HG02973 (cell line): Measurements from ENCODE around the gene ARID5B.
A peak's percentile ranks its signal among the peaks of the same experiment; 100 is the strongest.
"Not testable (repeated sequence)": the region's sequence is repeated elsewhere in the genome, so short reads cannot be mapped to it uniquely, and the experiment has no call there.

Experiments
- ATAC-seq: cut with Tn5 transposase; IDR thresholded peaks from one replicate; pipeline ENCODE4 v1.9.1; 2021; ENCODE audit warnings: moderate library complexity; ENCODE audit not compliant: unreplicated experiment

ARID5B gene

DNA sequence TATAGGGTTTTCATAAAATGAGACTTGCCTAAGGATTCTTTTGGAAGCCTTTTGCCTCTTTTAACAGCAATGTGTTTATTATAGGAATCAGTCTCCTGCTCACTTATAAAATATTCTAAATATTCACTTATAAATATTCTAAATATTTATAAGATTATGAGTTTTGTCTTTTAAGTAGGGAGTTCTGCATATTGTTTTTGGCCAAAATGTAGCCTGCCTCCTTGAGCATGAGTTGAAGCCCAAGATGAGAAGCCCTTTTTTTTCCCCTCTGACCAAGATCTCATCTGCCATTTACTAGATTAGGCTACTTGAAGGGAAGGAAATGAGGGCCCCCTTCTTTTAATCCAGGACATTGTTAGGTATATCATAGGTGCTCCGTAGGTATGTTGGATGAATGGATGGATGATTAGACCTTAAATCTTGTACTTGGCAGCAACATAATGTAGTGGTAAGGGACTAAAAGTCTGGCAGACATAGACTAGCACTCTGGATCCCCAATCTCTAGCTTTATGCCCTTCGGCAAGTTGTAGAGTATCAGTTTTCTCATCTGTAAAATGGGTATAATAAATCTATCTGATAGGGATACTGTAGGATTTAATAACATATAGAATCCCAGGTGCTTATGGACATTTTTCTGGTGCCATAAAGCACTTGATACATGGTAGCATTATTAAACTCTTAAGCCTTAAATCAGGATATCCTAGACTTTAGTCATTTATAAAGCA is 59.1 kb downstream of the ARID5B start:
- no peak for ATAC-seq

DNA sequence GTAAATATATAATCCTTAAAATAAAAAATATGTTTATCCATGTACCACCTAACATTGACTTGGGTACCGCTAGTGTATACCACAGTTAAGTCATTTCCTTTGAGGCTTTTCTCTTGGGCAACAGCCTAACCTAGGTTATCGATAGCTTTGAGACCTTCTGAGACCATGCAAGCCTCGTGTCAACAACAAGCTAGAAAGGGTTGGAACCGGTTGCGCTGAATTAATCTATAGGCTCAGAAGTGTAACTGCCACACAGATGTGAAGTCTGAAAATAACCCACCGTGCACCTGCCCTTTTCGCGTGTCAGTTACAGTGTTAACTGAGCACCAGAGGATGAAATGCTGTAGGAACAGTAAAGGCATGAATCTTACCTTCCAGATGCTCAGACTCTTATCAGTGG is 59.8 kb downstream of the ARID5B start:
- peak; percentile 61 for ATAC-seq

DNA sequence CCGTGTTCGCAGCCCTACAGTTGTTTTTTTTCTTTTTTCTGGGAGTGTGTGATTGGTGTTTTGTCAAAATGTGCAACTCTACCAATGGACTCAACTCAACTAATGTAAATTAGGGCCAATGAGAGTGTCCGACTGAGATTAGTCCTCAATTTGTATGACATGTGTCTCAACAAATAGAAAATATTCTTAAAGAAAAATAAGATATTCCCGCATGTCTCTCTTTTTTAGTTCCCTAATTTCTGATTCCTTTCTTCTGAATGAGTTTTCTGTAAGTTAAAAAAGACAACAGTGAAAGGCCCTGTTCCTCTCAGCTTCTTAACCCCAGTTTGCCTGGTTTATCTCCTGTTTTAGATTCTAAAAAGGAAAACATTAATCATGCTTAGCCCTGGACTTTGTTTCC is 61.5 kb downstream of the ARID5B start:
- no peak for ATAC-seq

DNA sequence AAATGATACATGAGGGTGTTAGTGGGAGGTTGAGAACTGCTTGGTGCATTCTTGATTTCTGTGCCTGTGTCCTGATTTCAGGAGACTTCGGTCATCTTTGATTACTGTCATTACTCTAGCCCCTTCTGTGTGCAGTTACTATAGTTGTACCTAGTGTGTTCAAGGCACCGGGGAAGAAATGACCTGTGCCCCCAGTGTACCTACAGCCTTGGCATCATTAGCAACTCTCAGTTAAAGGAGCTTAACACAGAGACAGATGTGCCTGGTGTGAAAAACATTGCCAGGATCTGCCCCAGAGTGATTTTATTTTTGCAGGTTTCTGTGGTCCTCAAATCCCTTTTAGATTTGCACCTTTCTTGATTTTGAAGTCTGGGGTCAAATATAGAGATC is 62.2 kb downstream of the ARID5B start:
- ATAC-seq: no peak

DNA sequence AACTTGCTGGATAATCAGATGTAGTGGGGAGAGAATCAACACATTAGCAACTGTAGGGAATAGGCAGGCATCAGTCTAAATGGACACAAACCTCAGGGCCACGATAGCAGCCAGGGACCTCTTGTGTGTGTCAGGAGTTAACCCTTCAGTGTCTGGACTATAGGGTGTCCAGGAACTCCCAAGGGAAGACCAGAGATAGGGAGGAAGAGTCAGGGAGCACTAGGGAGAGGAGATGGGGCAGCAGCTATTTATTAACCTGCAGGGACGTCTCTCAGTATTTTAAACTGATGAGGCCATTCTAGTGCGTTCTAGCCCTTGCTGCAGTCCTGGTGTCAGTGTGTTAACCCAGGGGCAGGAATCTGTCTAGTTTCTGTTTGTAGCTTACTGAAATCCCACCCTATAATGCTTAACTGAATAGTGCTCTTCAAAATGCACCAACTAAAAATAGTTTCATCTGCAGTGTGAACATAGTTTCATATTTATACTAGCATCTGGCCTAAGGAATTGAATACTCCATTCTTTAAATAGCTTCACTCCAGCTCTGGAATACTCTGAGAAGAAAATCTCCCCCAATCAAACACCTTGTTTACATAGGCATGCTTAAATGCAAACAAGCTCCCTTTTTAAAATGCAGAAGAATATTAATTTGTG is 62.7 kb downstream of the ARID5B start:
- no peak for ATAC-seq

DNA sequence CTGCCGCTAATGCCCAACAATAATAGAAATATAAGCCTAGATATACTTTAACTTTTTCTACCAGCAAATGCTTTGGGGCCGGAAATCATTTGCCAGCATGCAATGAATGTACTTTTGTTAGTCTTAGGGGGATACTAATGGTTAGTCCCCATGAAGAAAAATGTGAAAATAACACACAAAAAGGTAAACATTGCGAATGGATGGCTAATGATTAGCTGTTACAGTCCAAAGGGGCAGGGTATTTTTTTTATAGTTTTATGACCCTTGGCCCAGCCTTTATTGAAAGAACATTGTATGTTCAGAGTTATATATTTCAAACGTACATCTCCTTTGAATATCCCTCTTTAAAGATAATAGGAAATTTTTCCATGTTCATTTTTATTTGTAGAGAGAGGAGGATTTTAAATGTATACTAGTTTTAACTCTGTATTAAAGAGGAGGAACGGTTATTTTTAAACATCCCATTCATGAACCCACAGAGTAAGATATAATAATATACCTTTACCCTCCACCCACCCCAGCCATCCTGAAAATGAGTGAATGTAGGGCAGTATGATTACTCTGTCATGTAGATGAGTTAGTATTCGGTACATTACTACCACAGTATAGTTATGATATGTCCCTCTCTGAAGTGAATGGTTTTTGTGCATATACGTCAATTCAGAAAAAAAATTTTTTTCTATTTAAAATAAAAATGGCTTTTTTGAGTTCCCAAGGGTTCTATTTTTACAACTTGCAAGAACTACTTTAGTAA is 63.6 kb downstream of the ARID5B start:
- ATAC-seq: no peak

DNA sequence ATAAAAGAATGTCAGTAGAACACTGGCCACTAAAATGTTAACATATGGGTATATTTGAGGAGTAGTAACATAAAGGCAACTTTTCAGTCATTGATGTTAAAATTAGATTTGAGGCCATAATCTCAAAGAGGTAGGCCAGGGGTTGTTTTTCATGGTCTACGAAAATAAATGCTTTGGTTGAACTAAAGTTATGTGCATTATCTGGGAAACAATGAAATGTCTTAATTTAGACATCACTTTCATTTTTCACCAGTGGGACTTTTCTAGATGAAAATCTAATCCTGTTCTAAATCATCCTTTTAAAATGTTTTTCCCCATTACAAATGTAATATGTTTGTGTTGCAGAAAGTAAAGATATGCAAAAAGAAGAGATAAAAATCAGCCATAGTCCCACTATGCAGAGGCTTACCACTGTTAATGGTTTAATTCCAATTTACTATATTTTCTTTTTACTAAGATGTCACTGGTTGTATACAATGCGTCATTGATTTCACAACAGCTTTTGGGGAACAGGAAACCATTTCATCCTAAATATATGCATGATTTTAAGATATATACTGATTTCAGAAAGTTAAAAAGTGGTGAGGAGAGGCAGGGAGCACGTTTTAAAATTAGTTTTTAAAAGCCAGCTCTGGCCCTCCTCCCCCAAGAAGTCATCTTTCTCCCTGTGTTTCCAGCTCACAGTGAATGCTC is 64.3 kb downstream of the ARID5B start:
- ATAC-seq: no peak

DNA sequence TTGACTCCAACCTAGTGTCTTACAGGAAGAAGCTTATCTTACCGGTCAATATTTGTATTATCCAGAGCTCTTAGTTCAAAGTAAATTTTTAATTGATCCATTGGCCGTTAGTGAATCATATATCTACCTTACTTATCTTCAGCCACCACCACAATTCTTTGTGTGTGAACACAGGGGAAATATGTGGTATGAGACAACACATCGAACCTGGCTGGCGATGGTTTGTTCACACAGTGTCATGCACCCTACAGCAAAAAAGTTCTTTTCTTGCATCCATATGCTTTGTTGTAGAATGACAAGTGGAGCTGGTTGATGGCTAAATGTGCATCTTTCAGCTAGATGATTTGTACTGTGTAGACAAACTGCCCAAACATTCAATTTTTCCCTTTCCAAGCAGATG is 65.8 kb downstream of the ARID5B start:
- ATAC-seq: no peak

DNA sequence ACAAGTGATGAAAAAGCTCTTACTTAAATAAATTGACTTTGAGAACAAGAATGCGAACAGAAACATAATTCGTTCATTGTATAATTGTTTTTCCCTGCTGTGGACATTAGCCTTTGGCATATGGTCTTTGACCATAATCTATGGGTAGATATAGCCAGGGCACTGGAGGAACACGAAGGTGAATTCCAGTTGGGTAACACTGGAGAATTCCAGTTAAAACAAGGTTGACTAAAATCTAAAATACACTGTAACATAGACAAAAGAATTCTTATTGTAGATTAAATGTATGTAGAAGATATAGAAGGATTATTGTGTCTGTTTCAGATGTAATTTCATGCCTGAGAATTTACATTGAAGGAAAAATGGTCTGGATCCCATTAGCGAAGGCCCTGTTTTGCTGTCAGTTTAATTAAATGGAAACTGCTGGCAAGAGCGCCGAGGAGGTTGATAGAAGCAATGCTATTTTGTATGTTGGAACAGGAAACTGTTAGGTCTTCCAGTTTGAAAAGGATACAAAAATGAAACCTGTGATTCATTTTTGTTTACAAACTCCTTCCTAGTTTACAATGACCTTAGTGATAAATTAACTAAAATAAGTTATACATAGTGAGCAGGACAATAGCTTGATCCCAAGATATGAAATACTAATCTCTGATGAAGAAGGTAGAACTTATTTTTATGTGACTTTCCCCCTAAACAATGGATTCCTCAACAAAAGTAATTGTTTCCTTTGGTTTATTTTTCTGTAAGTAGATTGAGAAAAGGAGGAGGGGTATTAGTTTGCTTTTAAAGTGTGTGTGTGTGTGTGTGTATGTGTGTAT is 68.9 kb downstream of the ARID5B start:
- no peak for ATAC-seq

DNA sequence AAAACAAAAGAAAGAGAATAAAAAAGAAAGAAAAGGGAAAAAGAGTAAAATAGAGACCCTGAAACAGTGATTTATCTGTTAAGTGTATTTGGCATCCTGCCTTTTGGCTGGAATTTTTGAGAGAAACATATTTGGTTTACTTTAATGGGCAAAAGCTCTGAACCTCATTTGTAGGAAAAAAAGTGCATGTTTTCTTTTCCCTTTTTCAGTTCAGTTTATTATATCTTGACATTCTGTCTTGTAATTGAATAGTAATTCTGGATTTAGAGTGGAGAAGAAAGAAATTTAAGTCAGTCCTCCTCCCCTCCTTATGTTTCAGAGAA is 69.5 kb downstream of the ARID5B start:
- ATAC-seq: no peak

DNA sequence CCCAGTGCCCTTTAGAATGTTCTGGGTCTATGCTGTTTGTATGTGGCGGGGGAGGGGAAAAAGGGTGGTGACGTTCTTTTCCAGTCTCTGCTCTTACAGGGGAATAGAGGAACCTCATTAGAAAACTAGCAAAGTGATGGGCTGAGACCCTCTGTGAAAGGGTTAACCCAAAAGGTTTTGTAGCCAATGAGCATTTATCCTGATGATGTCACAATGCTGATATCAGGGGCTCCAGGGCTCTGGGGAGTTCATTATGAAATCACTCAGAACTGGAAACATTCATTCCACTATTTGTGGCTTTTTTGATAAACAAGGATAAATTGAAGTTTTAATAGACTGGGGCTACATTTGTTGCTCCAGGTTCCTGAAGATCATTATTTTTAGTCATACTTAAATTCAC is 71.7 kb downstream of the ARID5B start:
- ATAC-seq: no peak

DNA sequence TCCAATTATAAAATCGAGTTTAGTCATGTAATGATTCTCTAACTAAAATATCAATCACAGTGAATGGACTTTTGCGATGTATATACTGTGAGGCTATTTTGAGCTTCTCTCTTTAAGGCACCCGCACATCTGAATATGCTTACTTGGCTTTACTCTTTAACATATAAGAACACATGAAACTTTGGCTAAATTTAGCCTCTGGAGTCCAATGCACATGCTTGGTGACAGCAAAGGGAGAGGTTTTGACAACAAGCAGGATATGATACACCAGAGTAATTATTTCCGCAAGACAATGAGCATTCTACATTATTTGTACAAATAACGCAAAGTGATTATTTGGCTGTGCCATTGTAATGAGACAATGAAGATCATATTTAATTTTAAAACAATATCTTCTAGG is 72.4 kb downstream of the ARID5B start:
- no peak for ATAC-seq

DNA sequence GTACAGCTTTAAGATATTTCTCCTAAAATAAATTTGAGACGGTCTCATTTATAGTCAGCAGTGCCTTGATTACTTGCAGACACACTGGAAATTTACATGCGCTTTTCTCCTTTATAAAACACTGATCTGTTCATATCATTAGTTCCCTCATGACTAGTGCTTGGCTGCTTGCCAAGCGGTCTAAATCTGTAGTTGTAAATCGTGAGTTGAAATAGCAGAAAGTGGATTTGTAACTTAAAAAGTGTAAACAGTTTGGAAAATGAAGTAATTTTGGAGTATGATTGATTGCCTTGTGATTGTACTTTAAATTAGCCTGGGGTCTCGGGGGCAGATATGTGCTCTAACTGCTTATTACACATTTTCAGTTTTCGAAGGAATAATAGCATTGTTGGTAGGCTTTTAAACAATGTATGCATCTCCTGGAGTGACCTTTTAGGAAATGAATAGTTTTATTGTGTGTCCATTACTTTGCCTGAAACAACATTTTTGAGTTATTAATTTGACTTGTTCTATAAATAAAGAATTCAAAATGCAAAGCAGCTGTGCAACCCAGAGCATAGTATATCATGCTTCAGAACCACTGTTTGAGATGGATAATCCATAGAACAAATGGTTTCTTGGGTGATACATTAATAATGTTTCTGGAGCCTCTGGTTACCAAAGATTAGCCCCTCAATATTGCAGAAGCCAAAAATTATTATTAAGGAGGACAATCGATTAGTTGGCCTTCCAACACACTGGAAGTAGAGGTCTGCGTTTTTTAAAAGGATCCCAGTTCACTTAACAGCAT is 73.3 kb downstream of the ARID5B start:
- ATAC-seq: peak; percentile 13

DNA sequence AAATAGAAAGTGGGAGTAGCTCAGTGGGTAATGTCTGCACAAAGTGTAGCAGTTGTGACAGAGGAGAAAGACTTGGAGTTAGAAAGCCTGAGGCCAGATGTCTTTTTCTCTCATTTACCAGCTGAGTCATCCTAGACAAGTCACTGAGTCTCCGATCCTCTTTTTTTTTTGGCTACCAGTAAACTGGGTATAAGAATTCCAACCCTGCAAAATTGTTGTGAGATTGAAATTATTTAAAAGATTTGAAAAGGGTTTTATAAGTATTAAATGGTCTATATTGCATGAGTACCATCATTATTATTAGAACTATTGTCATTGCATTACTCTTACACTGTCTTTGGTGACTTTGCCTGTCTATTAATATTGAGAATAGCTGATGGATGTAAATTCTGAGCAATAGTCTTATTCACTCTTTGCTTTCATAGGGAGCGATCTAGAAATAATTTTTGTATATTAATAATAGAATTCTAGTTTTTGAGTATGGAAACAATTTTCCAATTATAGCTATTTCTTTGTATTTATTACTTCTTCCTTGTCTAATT is 74.0 kb downstream of the ARID5B start:
- peak; percentile 84 for ATAC-seq

DNA sequence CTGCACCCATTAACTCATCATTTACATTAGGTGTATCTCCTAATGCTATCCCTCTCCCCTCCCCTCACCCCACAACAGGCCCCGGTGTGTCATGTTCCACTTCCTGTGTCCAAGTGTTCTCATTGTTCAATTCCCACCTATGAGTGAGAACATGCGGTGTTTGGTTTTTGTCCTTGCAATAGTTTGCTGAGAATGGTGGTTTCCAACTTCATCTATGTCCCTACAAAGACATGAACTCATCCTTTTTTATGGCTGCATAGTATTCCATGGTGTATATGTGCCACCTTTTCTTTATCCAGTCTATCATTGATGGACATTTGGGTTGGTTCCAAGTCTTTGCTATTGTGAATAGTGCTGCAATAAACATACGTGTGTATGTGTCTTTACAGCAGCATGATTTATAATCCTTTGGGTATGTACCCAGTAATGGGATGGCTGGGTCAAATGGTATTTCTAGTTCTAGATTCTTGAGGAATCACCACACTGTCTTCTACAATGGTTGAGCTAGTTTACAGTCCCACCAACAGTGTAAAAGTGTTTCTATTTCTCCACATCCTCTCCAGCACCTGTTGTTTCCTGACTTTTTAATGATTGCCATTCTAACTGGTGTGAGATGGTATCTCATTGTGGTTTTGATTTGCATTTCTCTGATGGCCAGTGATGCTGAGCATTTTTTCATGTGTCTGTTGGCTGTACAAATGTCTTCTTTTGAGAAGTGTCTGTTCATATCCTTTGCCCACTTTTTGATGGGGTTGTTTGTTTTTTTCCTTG is 75.6 kb downstream of the ARID5B start:
- ATAC-seq: not testable (repeated sequence)

DNA sequence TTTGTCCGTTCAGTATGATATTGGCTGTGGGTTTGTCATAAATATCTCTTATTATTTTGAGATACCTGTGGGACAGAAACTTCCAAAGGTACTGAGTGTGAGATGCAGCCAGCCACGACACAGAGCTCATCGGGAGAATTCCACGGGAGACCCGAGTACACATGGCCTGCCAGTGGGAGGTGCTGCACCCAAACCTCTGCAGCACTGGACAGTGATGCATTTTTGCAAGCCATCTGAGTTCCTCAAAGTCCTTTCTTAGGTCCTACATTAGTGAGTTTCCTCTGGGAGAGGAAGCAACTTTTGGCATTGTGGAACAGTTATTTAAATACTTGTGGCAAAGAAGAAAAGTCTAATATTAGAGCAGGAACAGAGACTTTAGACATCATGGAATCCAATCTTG is 77.5 kb downstream of the ARID5B start:
- ATAC-seq: no peak

DNA sequence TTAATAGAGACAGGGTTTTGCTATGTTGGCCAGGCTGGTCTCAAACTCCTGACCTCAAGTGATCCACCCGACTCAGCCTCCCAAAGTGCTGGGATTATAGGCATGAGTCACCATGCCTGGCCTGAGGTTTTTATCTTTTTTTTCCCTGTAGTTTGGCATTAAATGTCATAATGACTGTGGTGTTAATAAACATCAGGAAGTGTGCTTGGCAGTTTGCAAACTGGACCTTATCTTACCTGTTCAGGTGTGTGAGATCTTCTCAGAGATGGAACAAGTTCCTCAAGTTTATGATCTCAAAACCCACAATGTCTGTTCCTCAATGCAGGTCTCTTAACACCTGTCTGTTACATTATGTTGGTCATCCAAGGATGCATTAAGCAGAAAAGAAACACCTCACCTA is 80.0 kb downstream of the ARID5B start:
- no peak for ATAC-seq

DNA sequence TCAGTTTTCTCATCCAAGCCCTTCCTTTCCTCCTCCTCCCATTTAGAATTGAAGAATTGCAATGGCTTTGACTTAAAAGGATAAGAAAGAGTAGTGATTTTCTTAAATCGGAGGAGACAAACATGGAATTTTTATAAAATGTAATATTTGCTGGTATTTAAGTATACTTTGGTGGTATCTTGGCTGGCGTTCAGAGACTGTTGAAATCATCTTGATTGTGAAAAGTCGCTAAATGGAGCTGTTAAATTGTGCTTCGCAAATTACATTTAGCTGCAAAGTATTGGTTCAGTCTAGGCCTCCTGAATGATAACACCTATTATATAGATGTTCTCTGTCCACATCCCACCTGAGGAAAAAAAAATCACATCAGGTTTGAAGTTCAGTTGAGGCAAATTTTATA is 81.8 kb downstream of the ARID5B start:
- ATAC-seq: no peak

DNA sequence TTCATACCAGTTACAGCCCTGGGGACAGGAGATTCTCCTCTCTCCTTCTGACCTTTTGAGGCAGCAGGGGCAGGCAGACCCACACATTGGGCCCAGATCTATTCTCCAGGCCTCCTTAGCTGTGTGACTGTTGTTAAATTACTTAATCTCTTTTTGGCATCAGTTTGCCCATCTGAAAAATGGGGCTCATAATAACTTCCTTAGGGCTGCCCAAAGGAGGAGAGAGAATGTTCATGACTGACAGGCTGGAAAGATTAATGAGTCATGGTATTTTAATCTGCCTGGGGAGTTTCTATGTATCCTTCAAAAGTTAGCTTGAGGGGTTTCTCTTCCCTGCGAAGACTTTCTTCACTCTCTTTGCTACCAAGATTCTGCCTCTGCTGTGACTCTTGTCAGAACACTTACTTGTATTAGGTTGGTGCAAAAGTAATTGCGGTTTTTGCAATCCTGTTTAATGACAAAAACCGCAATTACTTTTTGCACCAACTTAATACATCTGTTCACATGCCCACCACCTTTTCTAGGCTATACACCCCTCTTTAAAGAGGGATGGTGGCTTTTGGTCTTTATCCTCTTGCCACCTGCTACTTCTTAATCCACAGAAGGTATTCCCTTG is 83.4 kb downstream of the ARID5B start:
- no peak for ATAC-seq
